Activated CD4-positive, alpha-beta T cell treated with anti-CD3 and anti-CD28 coated beads for 36 hours (primary cell): ENCODE measurements around the gene EGLN1. TPM values are rescaled to one million over a fixed set of nuclear protein-coding genes. Genes with fewer than 3 reads are reported as not detected.
A peak's percentile ranks its signal among the peaks of the same experiment; 100 is the strongest.
"Not testable (repeated sequence)": the region's sequence is repeated elsewhere in the genome, so short reads cannot be mapped to it uniquely, and the experiment has no call there.

Experiments
- ATAC-seq: fragments of 200-7000 bp; cut with Tn5 transposase; one replicate; pipeline ENCODE4 v1.10.0; 2021; ENCODE audit warnings: mild to moderate bottlenecking, moderate library complexity
- CTCF ChIA-PET: fragments of 350-600 bp; sonication (Branson Sonifier 250); formaldehyde crosslinking; loops from one replicate; lab custom pipeline; 2021; ENCODE audit warnings: antibody characterized with exemption; lab: Charles Lee
- POLR2A ChIA-PET: fragments of 350-600 bp; sonication (Branson Sonifier 250); formaldehyde crosslinking; loops from one replicate; lab custom pipeline; 2021; ENCODE audit warnings: antibody characterized with exemption, inconsistent platforms; lab: Charles Lee
- DNase-seq: peaks from one replicate; pipeline ENCODE4 v3.0.0-alpha.2; 2020
- H3K27ac Mint-ChIP-seq: one replicate; pipeline ENCODE4 v1.8.0; 2021; ENCODE audit warnings: mixed read lengths
- H3K27me3 Mint-ChIP-seq: one replicate; pipeline ENCODE4 v1.8.0; 2021; ENCODE audit warnings: mixed read lengths
- H3K36me3 Mint-ChIP-seq: one replicate; pipeline ENCODE4 v1.8.0; 2021; ENCODE audit warnings: low read depth, mixed read lengths
- H3K4me1 Mint-ChIP-seq: one replicate; pipeline ENCODE4 v1.8.0; 2021; ENCODE audit warnings: mixed read lengths
- H3K4me3 Mint-ChIP-seq: one replicate; pipeline ENCODE4 v1.8.0; 2021; ENCODE audit warnings: mild to moderate bottlenecking, moderate library complexity, mixed read lengths
- H3K9me3 Mint-ChIP-seq: one replicate; pipeline ENCODE4 v1.8.0; 2021; ENCODE audit warnings: low read depth, mixed read lengths
- intact Hi-C, 2 experiments: fragments of 100-400 bp; cut with DNase I in 1 of 2; cut with micrococcal nuclease in 1 of 2; formaldehyde crosslinking; loops; one replicate each; pipeline versions ENCODE4 v1.14.2 to v1.15.1; 2022 to 2024; cut with DNase I, micrococcal nuclease
- total RNA-seq, 2 experiments: library from RNA; stranded (reverse); gene quantifications; one replicate each; pipeline ENCODE4 v1.2.3, GENCODE V29; 2021

Gene EGLN1
- total RNA-seq = 10 to 100 TPM; 31.5 to 43.7 TPM

GRCh38 chr1:231421971-231422797 lies at the start of gene EGLN1:
Gene EGLN1, minus strand, starts transcription at chr1:231422287. Its CDS starts 399 bp downstream, at chr1:231421888.
- ChIA-PET CTCF (interaction anchor here (0.6 to 2.3 kb wide), 4 partner anchors 84 to 177 kb away, joined by 3 to 8 read pairs (median 3); partner anchors contain the start of genes EXOC8 and SPRTN), POLR2A (no interaction called here)
- peaks cover 31% of the 10 kb centered on the region for H3K4me1 Mint-ChIP-seq
- intact Hi-C loops = loop anchor here (1.0 to 10.0 kb wide), 15 partner anchors 31 to 777 kb away; partner anchors contain the start of genes SPRTN (in 2 of the 2), TSNAX (in 2 of the 2), ARV1 (in 1 of the 2) and C1orf198 (in 1 of the 2)
- DNase-seq = peak; percentile 92
- H3K4me3 Mint-ChIP-seq = peak within 1 kb of the TSS; percentile 86
- H3K36me3 Mint-ChIP-seq = peaks cover 32% of the 10 kb centered on the region
- peak within 1 kb of the TSS; percentile 88 for H3K27ac Mint-ChIP-seq
- no peaks in the 10 kb centered on the region for H3K27me3 Mint-ChIP-seq
- peak; percentile 83 for ATAC-seq
- H3K9me3 Mint-ChIP-seq = no peaks in the 10 kb centered on the region

GRCh38 chr1:231471500-231471899 lies 49.4 kb upstream of the EGLN1 start:
- H3K36me3 Mint-ChIP-seq, H3K4me3 Mint-ChIP-seq, POLR2A ChIA-PET: not testable (repeated sequence)

GRCh38 chr1:231471027-231471426 lies 48.9 kb upstream of the EGLN1 start:
- DNase-seq, H3K4me1 Mint-ChIP-seq, ATAC-seq, H3K27ac Mint-ChIP-seq, CTCF ChIA-PET, POLR2A ChIA-PET, H3K36me3 Mint-ChIP-seq, H3K9me3 Mint-ChIP-seq, intact Hi-C loops, H3K4me3 Mint-ChIP-seq: not testable (repeated sequence)
- peaks cover 29% of the 10 kb centered on the region for H3K27me3 Mint-ChIP-seq

More at GRCh38 chr1:231471500-231471899, 49.4 kb upstream of the EGLN1 start:
- H3K27ac Mint-ChIP-seq, CTCF ChIA-PET, H3K4me1 Mint-ChIP-seq, ATAC-seq, intact Hi-C loops, DNase-seq, H3K9me3 Mint-ChIP-seq: not testable (repeated sequence)
- H3K27me3 Mint-ChIP-seq = peaks cover 26% of the 10 kb centered on the region

- Mint-ChIP-seq H3K4me1 (peaks cover 17% of the 10 kb centered on the region), H3K9me3 (peaks cover 13% of the 10 kb centered on the region), H3K27ac (no peak overlapping the region), H3K36me3 (peaks cover 4% of the 10 kb centered on the region), H3K4me3 (no peak overlapping the region), H3K27me3 (peaks cover 34% of the 10 kb centered on the region)
- POLR2A ChIA-PET = interaction anchor here (0.6 kb wide), 1 partner anchor 374 kb away, joined by 11 read pairs; no protein-coding TSS in a partner anchor
- CTCF ChIA-PET = no interaction called here
- intact Hi-C loops = no loop called here
- no peak for DNase-seq
- no peak for ATAC-seq
Measured at GRCh38 chr1:231467986-231468385, 45.9 kb upstream of the EGLN1 start.

DNA sequence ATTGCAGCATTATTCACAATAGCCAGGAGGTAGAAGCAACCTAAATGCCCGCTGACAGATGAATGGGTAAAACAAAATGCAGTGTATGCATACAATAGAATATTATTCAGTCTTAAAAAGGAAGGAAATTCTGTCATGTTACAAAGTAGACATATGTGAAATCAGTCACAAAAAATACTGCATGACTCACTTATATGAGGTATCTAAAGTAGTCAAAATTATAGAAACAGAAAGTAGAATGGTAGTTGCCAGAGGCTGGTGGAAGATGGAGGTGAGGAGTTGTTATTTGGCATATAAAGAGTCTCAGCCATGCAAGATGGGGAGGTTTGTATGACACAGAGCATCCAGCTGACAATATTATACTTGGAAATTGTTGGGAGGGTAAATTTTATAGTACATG lies 43.0 kb upstream of the EGLN1 start:
- Mint-ChIP-seq H3K9me3 (peaks cover 20% of the 10 kb centered on the region), H3K27ac (no peak overlapping the region), H3K27me3 (peaks cover 49% of the 10 kb centered on the region), H3K4me3 (no peak overlapping the region), H3K36me3 (peaks cover 4% of the 10 kb centered on the region), H3K4me1 (peaks cover 24% of the 10 kb centered on the region)
- intact Hi-C loops = loop anchor here in 1 of 2 experiments (1.0 kb wide), 1 partner anchor 43 kb away; the partner anchor contains the start of gene EGLN1
- ChIA-PET CTCF (interaction anchor here (0.7 kb wide), 1 partner anchor 1685 kb away, joined by 3 read pairs; no protein-coding TSS in a partner anchor), POLR2A (no interaction called here)
- DNase-seq = peak; percentile 20
- ATAC-seq = peak; percentile 85

DNA sequence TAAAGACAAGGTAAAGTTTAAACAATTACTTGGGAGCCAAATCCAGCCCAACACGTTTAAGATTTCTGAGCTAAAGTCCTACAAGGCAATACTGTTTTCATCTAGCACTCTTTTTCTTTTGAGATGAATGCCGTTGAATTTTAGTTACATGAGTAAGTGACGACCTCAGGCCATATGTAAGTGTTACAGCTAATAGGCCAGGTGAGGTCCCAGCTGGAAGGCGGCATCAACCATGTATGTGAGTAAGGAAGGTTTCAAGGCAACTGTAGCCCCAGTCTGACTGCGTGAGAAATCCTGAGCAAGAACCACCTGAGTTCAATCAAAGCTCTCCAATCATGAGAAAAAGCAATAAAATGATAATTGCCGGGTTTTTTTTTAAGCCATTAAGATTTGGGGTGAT lies 41.5 kb upstream of the EGLN1 start:
- no peak for ATAC-seq
- no peak overlapping the region for H3K4me3 Mint-ChIP-seq
- CTCF ChIA-PET = no interaction called here
- H3K36me3 Mint-ChIP-seq = peaks cover 4% of the 10 kb centered on the region
- no peak for DNase-seq
- H3K9me3 Mint-ChIP-seq = peaks cover 20% of the 10 kb centered on the region
- intact Hi-C loops = loop anchor here (5.0 kb wide), 2 partner anchors 41 to 86 kb away; partner anchors contain the start of gene EGLN1 (in 1 of the 2)
- no peak overlapping the region for H3K27ac Mint-ChIP-seq
- POLR2A ChIA-PET = interaction anchor here (0.7 kb wide), 1 partner anchor 496 kb away, joined by 11 read pairs; no protein-coding TSS in a partner anchor
- H3K4me1 Mint-ChIP-seq = peaks cover 29% of the 10 kb centered on the region
- peaks cover 56% of the 10 kb centered on the region for H3K27me3 Mint-ChIP-seq

GRCh38 chr1:231460614-231461013 lies 38.5 kb upstream of the EGLN1 start:
- Mint-ChIP-seq H3K36me3 (no peaks in the 10 kb centered on the region), H3K27me3 (peaks cover 57% of the 10 kb centered on the region), H3K4me1 (peaks cover 24% of the 10 kb centered on the region), H3K9me3 (peaks cover 21% of the 10 kb centered on the region), H3K27ac (no peak overlapping the region), H3K4me3 (peak overlapping the region; percentile 36)
- ChIA-PET POLR2A (no interaction called here), CTCF (interaction anchor here (0.5 kb wide), 1 partner anchor 572 kb away, joined by 3 read pairs; no protein-coding TSS in a partner anchor)
- ATAC-seq (peak; percentile 66), DNase-seq (peak; percentile 77)
- intact Hi-C loops = loop anchor here (2.0 to 5.0 kb wide), 4 partner anchors 38 to 83 kb away; partner anchors contain the start of genes EGLN1 (in 2 of the 2) and TSNAX (in 1 of the 2)

GRCh38 chr1:231459438-231459837 lies 37.4 kb upstream of the EGLN1 start:
- peaks cover 14% of the 10 kb centered on the region for H3K4me1 Mint-ChIP-seq
- H3K36me3 Mint-ChIP-seq, POLR2A ChIA-PET, DNase-seq, ATAC-seq, H3K4me3 Mint-ChIP-seq, CTCF ChIA-PET, H3K27ac Mint-ChIP-seq, intact Hi-C loops: not testable (repeated sequence)
- peaks cover 16% of the 10 kb centered on the region for H3K9me3 Mint-ChIP-seq
- peaks cover 62% of the 10 kb centered on the region for H3K27me3 Mint-ChIP-seq

GRCh38 chr1:231457956-231458355 lies 35.9 kb upstream of the EGLN1 start:
- H3K36me3 Mint-ChIP-seq, DNase-seq, ATAC-seq, POLR2A ChIA-PET, H3K27ac Mint-ChIP-seq, H3K4me3 Mint-ChIP-seq, intact Hi-C loops: not testable (repeated sequence)
- H3K9me3 Mint-ChIP-seq = peaks cover 14% of the 10 kb centered on the region
- peaks cover 53% of the 10 kb centered on the region for H3K27me3 Mint-ChIP-seq
- peaks cover 12% of the 10 kb centered on the region for H3K4me1 Mint-ChIP-seq
- CTCF ChIA-PET = interaction anchor here (0.7 kb wide), 1 partner anchor 70 kb away, joined by 3 read pairs; the partner anchor contains the start of gene TSNAX

- H3K4me3 Mint-ChIP-seq, intact Hi-C loops, H3K4me1 Mint-ChIP-seq, CTCF ChIA-PET, DNase-seq, H3K27ac Mint-ChIP-seq, H3K9me3 Mint-ChIP-seq, POLR2A ChIA-PET, H3K36me3 Mint-ChIP-seq, ATAC-seq: not testable (repeated sequence)
- peaks cover 53% of the 10 kb centered on the region for H3K27me3 Mint-ChIP-seq
Measured at GRCh38 chr1:231454133-231454532, 32.0 kb upstream of the EGLN1 start.

DNA sequence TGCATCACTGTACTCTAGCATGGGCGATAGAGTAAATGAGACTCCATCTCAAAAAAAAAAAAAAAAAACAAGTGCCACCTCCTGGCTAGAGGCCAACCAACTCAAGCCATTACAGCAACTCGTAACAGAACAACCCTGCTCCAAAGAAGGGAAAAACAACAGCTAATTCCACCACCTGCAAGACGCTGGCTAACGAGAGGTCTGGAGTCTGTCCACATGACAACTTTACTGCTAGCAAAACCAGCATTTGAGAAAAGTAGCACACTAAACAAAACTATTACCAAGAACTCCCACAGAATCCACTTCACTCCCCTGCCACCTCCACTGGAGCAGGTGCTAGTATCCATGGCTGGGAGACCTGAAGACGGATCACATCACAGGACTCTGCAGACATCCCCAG lies 24.1 kb upstream of the EGLN1 start:
- POLR2A ChIA-PET = no interaction called here
- Mint-ChIP-seq H3K36me3 (no peaks in the 10 kb centered on the region), H3K9me3 (peaks cover 6% of the 10 kb centered on the region), H3K4me3 (no peak overlapping the region), H3K27ac (no peak overlapping the region), H3K27me3 (peaks cover 52% of the 10 kb centered on the region), H3K4me1 (no peaks in the 10 kb centered on the region)
- no peak for DNase-seq
- no peak for ATAC-seq
- intact Hi-C loops = no loop called here
- CTCF ChIA-PET = interaction anchor here (0.6 kb wide), 1 partner anchor 127 kb away, joined by 5 read pairs; no protein-coding TSS in a partner anchor
